Activated naive CD4-positive, alpha-beta T cell treated with anti-CD3 and anti-CD28 coated beads, Interleukin-2, amount 50 U/mL, for 72 hours (primary cell): ENCODE data around the gene ZFP3. TPM values are rescaled to one million over a fixed set of nuclear protein-coding genes. Genes with fewer than 3 reads are reported as not detected.
"Not testable (repeated sequence)": the region's sequence is repeated elsewhere in the genome, so short reads cannot be mapped to it uniquely, and the experiment has no call there.

Experiments used
- ATAC-seq, 2 donors: fragments of 150-1000 bp; cut with Tn5 transposase; 2 replicates each; pipeline ENCODE4 v1.10.0; 2021; ENCODE audit warnings: mild to moderate bottlenecking in 2 of 2, moderate library complexity in 2 of 2
- DNase-seq, 2 donors: peaks; one replicate each; pipeline ENCODE4 v3.0.0; 2021 to 2022; ENCODE audit warnings: low spot score in 2 of 2
- H3K27ac Mint-ChIP-seq, 2 donors: one replicate each; pipeline ENCODE4 v1.8.0; 2022; ENCODE audit warnings: mild to moderate bottlenecking in 2 of 2, mixed read lengths in 2 of 2
- H3K36me3 Mint-ChIP-seq, 2 donors: one replicate each; pipeline ENCODE4 v1.8.0; 2022; ENCODE audit warnings: mixed read lengths in 2 of 2
- H3K9me3 Mint-ChIP-seq, 2 donors: one replicate each; pipeline ENCODE4 v1.8.0; 2022; ENCODE audit warnings: mixed read lengths in 2 of 2
- total RNA-seq, 2 donors: library from RNA; stranded (reverse); gene quantifications; one replicate each; pipeline ENCODE4 v1.2.3, GENCODE V29; 2022

The ZFP3 gene
- total RNA-seq: 1 to 10 TPM in 1 of 2 donors, under 1 TPM in 1; 0.73 to 1.7 TPM

GRCh38 chr17:5078106-5079028, at the start of gene ZFP3:
ZFP3 (plus strand) TSS chr17:5078467; CDS start chr17:5091505, 13,038 bp downstream.
- DNase-seq: peak; percentile 78 to 86
- ATAC-seq: peak; percentile 90 to 94
- Mint-ChIP-seq H3K9me3 (peaks cover 4 to 15% of the 10 kb centered on the region in 2 donors), H3K27ac (peak within 1 kb of the TSS; percentile 89 to 90), H3K36me3 (peaks cover 19 to 39% of the 10 kb centered on the region in 2 donors)

GRCh38 chr17:5030168-5030567, 48.1 kb upstream of the ZFP3 start:
- H3K9me3 Mint-ChIP-seq, DNase-seq, H3K36me3 Mint-ChIP-seq, ATAC-seq, H3K27ac Mint-ChIP-seq: not testable (repeated sequence)

GRCh38 chr17:5031365-5032082, 46.7 kb upstream of the ZFP3 start:
- Mint-ChIP-seq H3K36me3 (no peaks in the 10 kb centered on the region), H3K9me3 (no peaks in the 10 kb centered on the region)
- peak; percentile 82 to 87 for DNase-seq

DNA sequence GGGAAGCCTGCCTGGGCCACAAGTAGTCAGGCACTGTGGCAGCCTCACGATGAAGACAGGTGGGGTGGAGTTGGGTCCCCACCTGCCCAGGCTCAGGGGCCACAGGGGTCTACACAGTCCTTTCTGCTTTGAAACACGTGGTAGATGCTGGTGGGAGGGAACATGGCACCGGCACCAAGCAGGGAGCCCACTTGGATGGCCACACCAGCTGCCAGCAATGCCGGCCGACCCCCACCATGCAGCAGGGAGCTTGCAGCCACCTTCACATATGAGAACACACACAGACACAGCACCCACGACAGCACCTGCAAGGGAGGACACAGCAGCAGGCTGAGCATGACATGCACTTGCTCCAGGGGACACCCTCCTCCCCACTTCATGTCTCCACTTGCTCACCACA, 45.4 kb upstream of the ZFP3 start:
- DNase-seq (no peak), ATAC-seq (no peak)
- no peaks in the 10 kb centered on the region for H3K9me3 Mint-ChIP-seq

More at GRCh38 chr17:5031365-5032082, 46.7 kb upstream of the ZFP3 start:
- peak overlapping the region; percentile 82 to 88 for H3K27ac Mint-ChIP-seq
- ATAC-seq: peak; percentile 87 to 91

DNA sequence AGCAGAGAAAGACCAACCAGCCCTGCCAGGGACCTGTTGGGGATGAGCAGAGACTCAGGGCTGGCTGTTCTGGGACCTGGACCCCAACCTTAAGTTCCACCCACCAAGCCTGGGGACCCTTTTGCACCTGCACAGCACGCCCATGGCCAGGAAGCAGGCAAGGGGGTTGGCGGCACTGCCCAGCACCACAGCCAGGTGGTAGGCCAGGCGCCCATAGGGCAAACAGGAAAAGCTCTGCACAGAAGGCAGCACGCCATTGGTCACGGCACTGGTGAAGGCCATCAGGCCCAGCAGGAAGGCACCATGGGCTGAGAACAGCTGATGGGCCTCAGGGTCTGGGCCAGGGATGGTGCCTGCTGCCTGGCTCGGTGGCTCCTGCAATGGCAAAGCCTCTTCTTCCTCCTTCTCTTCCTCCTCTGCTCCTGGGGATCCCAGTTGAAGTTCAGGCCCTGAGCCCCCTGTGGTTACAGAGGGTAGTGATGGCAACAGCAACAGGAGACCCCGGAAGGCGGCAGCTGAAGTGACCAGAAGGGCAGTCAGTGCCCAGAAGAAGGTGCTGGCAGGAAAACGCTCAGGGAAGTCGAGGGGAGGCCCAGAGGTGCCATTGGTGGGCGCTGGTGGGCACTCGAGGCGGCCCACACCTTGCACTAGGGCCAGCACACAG, 44.8 kb upstream of the ZFP3 start:
- DNase-seq (no peak), ATAC-seq (no peak)
- Mint-ChIP-seq H3K9me3 (no peaks in the 10 kb centered on the region), H3K36me3 (no peaks in the 10 kb centered on the region), H3K27ac (no peak overlapping the region)

More for the DNA sequence above, 45.4 kb upstream of the ZFP3 start:
- H3K27ac Mint-ChIP-seq: no peak overlapping the region
- no peaks in the 10 kb centered on the region for H3K36me3 Mint-ChIP-seq

DNA sequence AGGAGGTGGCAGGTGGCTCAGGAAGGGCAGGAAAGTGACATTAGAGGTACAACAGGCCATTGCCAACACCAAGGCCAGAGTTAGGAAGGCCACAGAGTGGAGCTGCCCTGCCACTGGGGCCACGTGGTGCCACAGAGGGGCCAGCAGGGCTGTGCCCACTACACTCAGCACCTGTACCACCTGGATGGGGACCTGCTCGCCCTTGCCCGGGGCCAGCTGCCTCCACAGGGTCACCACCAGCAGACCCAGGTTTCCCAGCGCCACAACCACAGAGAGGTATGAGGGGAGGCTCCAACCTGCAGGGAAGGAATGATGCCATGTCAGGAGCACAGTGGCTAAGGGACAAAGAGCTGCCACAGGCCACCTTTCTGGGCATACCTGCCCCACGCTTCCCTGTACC, 44.2 kb upstream of the ZFP3 start:
- H3K36me3 Mint-ChIP-seq: no peaks in the 10 kb centered on the region
- DNase-seq (no peak), ATAC-seq (no peak)
- H3K9me3 Mint-ChIP-seq: no peaks in the 10 kb centered on the region
- H3K27ac Mint-ChIP-seq: no peak overlapping the region

DNA sequence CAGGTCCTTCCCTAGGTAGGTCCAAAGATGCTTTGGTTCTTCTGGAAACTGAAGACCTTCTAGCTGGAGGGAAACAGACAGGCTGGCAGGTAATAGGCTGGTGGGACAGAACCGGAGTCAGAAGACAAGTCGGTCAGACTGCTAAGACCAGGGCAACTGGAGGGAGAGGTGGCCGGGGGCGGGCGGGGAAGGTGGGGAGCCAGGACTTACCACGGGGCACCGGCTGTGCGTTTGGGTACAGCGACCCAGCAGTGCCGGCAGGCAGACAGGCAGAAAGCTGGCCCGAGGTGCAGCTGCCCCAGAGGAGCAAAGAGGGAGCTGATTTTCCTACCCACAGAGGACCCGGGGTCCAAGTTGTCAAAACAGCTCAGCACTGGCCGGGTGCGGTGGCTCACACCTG, 43.6 kb upstream of the ZFP3 start:
- Mint-ChIP-seq H3K27ac (no peak overlapping the region), H3K9me3 (no peaks in the 10 kb centered on the region), H3K36me3 (no peaks in the 10 kb centered on the region)
- ATAC-seq (no peak), DNase-seq (no peak)

DNA sequence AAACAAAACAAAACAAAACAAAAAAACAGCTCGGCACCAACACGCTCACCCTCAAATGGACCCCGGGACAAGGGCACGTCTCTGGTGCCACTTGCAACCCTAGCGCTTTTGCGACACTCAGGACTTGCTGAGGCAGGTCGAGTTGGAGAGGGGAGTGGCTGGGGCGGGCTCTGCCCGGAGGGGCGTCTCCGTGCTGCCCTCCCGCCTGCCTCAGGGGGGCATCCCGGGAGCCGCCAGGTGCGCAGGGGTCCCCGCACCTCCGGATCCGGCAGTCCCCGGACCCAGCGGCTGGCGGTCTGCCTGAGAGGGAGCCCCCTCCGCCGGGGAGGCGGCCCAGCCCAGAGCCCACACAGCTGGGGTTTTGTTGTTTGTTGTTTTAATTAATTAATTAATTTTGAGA, 43.0 kb upstream of the ZFP3 start, which contains the start of gene SLC52A1:
Gene SLC52A1, minus strand, starts transcription at position 112 of the 400 bp plus-strand sequence. CDS start 820 bp downstream, outside the sequence.
- Mint-ChIP-seq H3K27ac (no peak within 1 kb of the TSS), H3K36me3 (no peaks in the 10 kb centered on the region), H3K9me3 (no peaks in the 10 kb centered on the region)
- DNase-seq: no peak
- no peak for ATAC-seq

GRCh38 chr17:5042157-5043022, 35.9 kb upstream of the ZFP3 start:
- ATAC-seq (peak; percentile 46 to 58), DNase-seq (no peak)
- no peaks in the 10 kb centered on the region for H3K9me3 Mint-ChIP-seq
- peaks cover 5 to 10% of the 10 kb centered on the region in 2 donors for H3K36me3 Mint-ChIP-seq
- peak overlapping the region; percentile 90 to 92 for H3K27ac Mint-ChIP-seq

- DNase-seq (no peak), ATAC-seq (no peak)
- Mint-ChIP-seq H3K36me3 (peaks cover 5 to 10% of the 10 kb centered on the region in 2 donors), H3K27ac (no peak overlapping the region), H3K9me3 (no peaks in the 10 kb centered on the region)
Measured at GRCh38 chr17:5043524-5043923, 34.7 kb upstream of the ZFP3 start.

DNA sequence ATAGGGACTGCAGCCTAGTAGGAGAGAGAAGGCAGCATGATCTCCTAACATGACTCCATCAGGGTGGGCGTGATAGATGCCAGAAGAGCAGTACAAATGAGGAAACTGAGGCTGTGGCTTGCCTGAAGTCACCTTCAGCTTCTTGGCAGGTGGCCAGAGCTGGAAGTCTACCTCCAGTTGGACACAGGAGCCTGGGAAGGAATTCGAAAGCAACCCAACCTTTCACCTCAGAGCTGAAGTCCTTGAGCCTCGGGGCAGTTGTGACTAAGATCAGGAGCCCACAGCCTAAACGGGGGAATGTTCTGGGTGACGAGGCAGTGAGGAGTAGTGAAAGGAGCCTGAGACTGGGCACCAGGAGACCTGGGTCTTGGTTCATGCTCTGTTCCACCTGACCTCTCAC, 33.6 kb upstream of the ZFP3 start:
- H3K27ac Mint-ChIP-seq: no peak overlapping the region
- DNase-seq: no peak
- ATAC-seq: no peak
- H3K9me3 Mint-ChIP-seq: no peaks in the 10 kb centered on the region
- peaks cover 5 to 10% of the 10 kb centered on the region in 2 donors for H3K36me3 Mint-ChIP-seq

- H3K36me3 Mint-ChIP-seq: peaks cover 5 to 10% of the 10 kb centered on the region in 2 donors
- DNase-seq: no peak
- no peaks in the 10 kb centered on the region for H3K9me3 Mint-ChIP-seq
- no peak for ATAC-seq
- H3K27ac Mint-ChIP-seq: no peak overlapping the region
Measured at GRCh38 chr17:5045496-5045895, 32.8 kb upstream of the ZFP3 start.

DNA sequence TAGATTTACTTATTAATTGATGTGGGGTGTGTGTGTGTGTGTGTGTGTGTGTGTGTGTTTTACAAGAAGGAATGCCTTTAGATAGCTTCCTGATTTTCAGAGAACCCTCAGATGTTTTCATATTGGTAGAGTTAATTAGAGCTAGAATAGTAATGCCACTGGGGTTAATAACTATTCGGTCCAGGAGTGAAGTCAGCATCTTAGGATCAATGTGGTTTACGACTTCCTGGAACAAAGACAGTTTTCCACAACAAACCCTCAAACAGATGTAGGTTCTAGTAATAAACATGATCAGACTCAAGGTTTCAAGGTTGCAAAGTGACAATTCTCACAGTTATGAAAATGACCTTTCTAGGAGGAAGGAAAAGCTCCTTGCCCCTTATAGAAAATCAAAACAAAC, 30.8 kb upstream of the ZFP3 start:
- Mint-ChIP-seq H3K27ac (no peak overlapping the region), H3K36me3 (peaks cover 0 to 4% of the 10 kb centered on the region in 2 donors), H3K9me3 (no peaks in the 10 kb centered on the region)
- DNase-seq (no peak), ATAC-seq (no peak)

- DNase-seq: no peak
- Mint-ChIP-seq H3K36me3 (no peaks in the 10 kb centered on the region), H3K27ac (peak overlapping the region; percentile 66 to 68)
Measured at GRCh38 chr17:5049314-5049841, 28.9 kb upstream of the ZFP3 start.

GRCh38 chr17:5050278-5050677, 28.0 kb upstream of the ZFP3 start:
- DNase-seq (no peak), ATAC-seq (no peak)
- Mint-ChIP-seq H3K36me3 (no peaks in the 10 kb centered on the region), H3K27ac (peak overlapping the region in 1 of 2 donors; percentile 66), H3K9me3 (no peaks in the 10 kb centered on the region)

More at GRCh38 chr17:5049314-5049841, 28.9 kb upstream of the ZFP3 start:
- peak; percentile 75 to 86 for ATAC-seq
- H3K9me3 Mint-ChIP-seq: no peaks in the 10 kb centered on the region

DNA sequence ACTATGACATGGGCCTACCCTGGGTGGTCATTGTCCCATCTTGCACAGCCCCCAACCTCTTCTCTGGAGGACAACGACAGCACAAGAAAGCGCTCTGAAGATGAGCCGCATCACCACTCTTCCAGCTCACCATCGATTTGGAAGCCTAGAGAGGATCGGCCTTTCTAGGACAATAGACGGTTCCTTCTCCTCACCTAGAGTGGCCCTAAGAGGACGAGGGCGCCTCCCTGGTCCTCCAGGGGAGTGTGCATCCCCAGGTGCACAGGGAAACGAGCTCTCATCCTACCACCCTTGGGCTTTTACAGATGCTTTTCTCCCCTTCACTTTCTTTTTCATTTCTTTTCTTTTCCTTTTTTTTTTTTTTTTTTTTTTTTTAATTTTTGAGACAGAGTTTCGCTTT, 22.7 kb upstream of the ZFP3 start:
- H3K9me3 Mint-ChIP-seq: no peaks in the 10 kb centered on the region
- no peaks in the 10 kb centered on the region for H3K36me3 Mint-ChIP-seq
- no peak for ATAC-seq
- DNase-seq: no peak
- H3K27ac Mint-ChIP-seq: no peak overlapping the region
